H1 (cell line): ENCODE measurements around the gene NMNAT3. TPM values are rescaled to one million over a fixed set of nuclear protein-coding genes. Genes with fewer than 3 reads are reported as not detected.

Experiments used
- CTCF ChIA-PET: fragments of 300-600 bp; sonication (Branson Sonifier 250); formaldehyde crosslinking; loops from one replicate; lab custom pipeline; 2021; ENCODE audit not compliant: partially characterized antibody; lab: Charles Lee
- POLR2A ChIA-PET: fragments of 300-600 bp; sonication (Branson Sonifier 250); formaldehyde crosslinking; loops from one replicate; lab custom pipeline; 2021; ENCODE audit warnings: inconsistent platforms; ENCODE audit not compliant: partially characterized antibody; lab: Charles Lee
- DNase-seq, 2 experiments: peaks; one replicate each; pipeline versions ENCODE4 v3.0.0 to v3.0.0-alpha.2; 2010 to 2022; ENCODE audit warnings: low spot score in 2 of 2, low read depth in 1 of 2, mixed read lengths in 1 of 2
- FAIRE-seq: peaks from 2 replicates; lab custom pipeline; 2011; peaks lifted over from hg19 to GRCh38; lab: Jason Lieb, UNC
- H2AFZ ChIP-seq: 2 replicates; pipeline ENCODE4 v1.8.1; 2012; ENCODE audit warnings: low read length, inconsistent platforms
- H2AK5ac ChIP-seq: 2 replicates; pipeline ENCODE4 v1.6.1; 2013; ENCODE audit warnings: low read depth, low read length
- H2BK120ac ChIP-seq: replicated peaks from 2 replicates; pipeline ENCODE3; 2013; ENCODE audit warnings: low read depth, low read length, inconsistent platforms
- H2BK12ac ChIP-seq: 2 replicates; pipeline ENCODE4 v1.6.1; 2013; ENCODE audit warnings: low read depth, low read length
- H2BK15ac ChIP-seq: 2 replicates; pipeline ENCODE4 v1.6.1; 2013; ENCODE audit warnings: low read length
- H2BK20ac ChIP-seq: 2 replicates; pipeline ENCODE4 v1.6.1; 2013; ENCODE audit warnings: low read length
- H2BK5ac ChIP-seq: 2 replicates; pipeline ENCODE4 v1.6.1; 2013; ENCODE audit warnings: low read depth, low read length
- H3K14ac ChIP-seq: 2 replicates; pipeline ENCODE4 v1.6.1; 2013; ENCODE audit warnings: inconsistent platforms; ENCODE audit not compliant: insufficient read length
- H3K18ac ChIP-seq: 2 replicates; pipeline ENCODE4 v1.6.1; 2013; ENCODE audit warnings: low read length; ENCODE audit errors: extremely low read depth
- H3K23ac ChIP-seq: 2 replicates; pipeline ENCODE4 v1.6.1; 2013; ENCODE audit warnings: inconsistent platforms; ENCODE audit not compliant: insufficient read length
- H3K23me2 ChIP-seq: 2 replicates; pipeline ENCODE4 v1.6.1; 2013; ENCODE audit warnings: low read depth, low read length
- H3K27ac ChIP-seq: 2 replicates; pipeline ENCODE4 v1.6.1; 2011; ENCODE audit warnings: low read depth, low read length, inconsistent platforms
- H3K27me3 ChIP-seq, 4 experiments: replicated peaks in 1 of 4; 1 replicate in 1 of 4; 2 replicates in 3 of 4; pipeline versions ENCODE4 v1.6.1 to v1.8.1; 2011 to 2013; ENCODE audit warnings: low read length in 3 of 4, mild to moderate bottlenecking in 3 of 4, inconsistent platforms in 2 of 4, mixed read lengths in 2 of 4, moderate library complexity in 1 of 4; ENCODE audit not compliant: control insufficient read depth in 3 of 4, insufficient read depth in 3 of 4; ENCODE audit errors: extremely low read depth in 1 of 4
- H3K36me3 ChIP-seq, 4 experiments: 2 replicates each; pipeline versions ENCODE4 v1.6.1 to v1.8.1; 2011 to 2013; ENCODE audit warnings: mild to moderate bottlenecking in 4 of 4, low read length in 3 of 4, moderate library complexity in 2 of 4, control low read depth in 1 of 4, inconsistent platforms in 1 of 4; ENCODE audit not compliant: insufficient read depth in 4 of 4, control insufficient read depth in 2 of 4
- H3K4ac ChIP-seq: replicated peaks from 2 replicates; pipeline ENCODE3; 2013; ENCODE audit warnings: low read length, low read depth, mixed read lengths, inconsistent platforms; ENCODE audit not compliant: insufficient read length
- H3K4me1 ChIP-seq, 4 experiments: replicated peaks in 1 of 4; 1 replicate in 1 of 4; 2 replicates in 3 of 4; pipeline versions ENCODE4 v1.6.1 to v1.8.1; 2011 to 2013; ENCODE audit warnings: low read length in 3 of 4, inconsistent platforms in 2 of 4, mixed read lengths in 1 of 4; ENCODE audit not compliant: insufficient read depth in 4 of 4, control insufficient read depth in 3 of 4
- H3K4me2 ChIP-seq, 2 experiments: 2 replicates each; pipeline versions ENCODE4 v1.6.1 to v1.8.1; 2011 to 2013; ENCODE audit warnings: low read depth in 2 of 2, low read length in 2 of 2, control low read depth in 1 of 2, inconsistent platforms in 1 of 2, mild to moderate bottlenecking in 1 of 2; ENCODE audit not compliant: insufficient read depth in 1 of 2
- H3K4me3 ChIP-seq, 4 experiments: fragments of 200-600, 300-600 bp in 1 of 4; sonication (generic), shearing (Covaris generic), sonication (Bioruptor Twin) in 1 of 4; 2 replicates each; pipeline versions ENCODE4 v1.5.1 to v1.8.1; 2011 to 2016; ENCODE audit warnings: low read length in 4 of 4, low read depth in 3 of 4, control low read depth in 2 of 4, inconsistent platforms in 2 of 4, mild to moderate bottlenecking in 2 of 4, mixed read lengths in 1 of 4, moderate library complexity in 1 of 4; ENCODE audit not compliant: insufficient read depth in 2 of 4; ENCODE audit errors: extremely low read depth in 1 of 4
- H3K56ac ChIP-seq: replicated peaks from 2 replicates; pipeline ENCODE3; 2013; ENCODE audit warnings: low read depth, mild to moderate bottlenecking, mixed read lengths, low read length, inconsistent platforms; ENCODE audit not compliant: insufficient read length
- H3K79me1 ChIP-seq: 2 replicates; pipeline ENCODE4 v1.6.1; 2013; ENCODE audit warnings: low read depth, low read length, control low read depth
- H3K79me2 ChIP-seq, 2 experiments: 2 replicates each; pipeline versions ENCODE4 v1.6.1 to v1.8.1; 2012 to 2013; ENCODE audit warnings: low read length in 2 of 2, mild to moderate bottlenecking in 2 of 2, inconsistent platforms in 1 of 2; ENCODE audit not compliant: insufficient read depth in 2 of 2, control insufficient read depth in 1 of 2
- H3K9ac ChIP-seq, 4 experiments: replicated peaks in 1 of 4; 1 replicate in 1 of 4; 2 replicates in 3 of 4; pipeline versions ENCODE4 v1.6.1 to v1.8.1; 2011 to 2013; ENCODE audit warnings: low read depth in 3 of 4, low read length in 3 of 4, control low read depth in 2 of 4, mild to moderate bottlenecking in 2 of 4, moderate library complexity in 2 of 4, inconsistent platforms in 1 of 4; ENCODE audit errors: extremely low read depth in 1 of 4
- H3K9me3 ChIP-seq, 2 experiments: 2 replicates each; pipeline versions ENCODE4 v1.6.1 to v1.8.1; 2012 to 2013; ENCODE audit warnings: mild to moderate bottlenecking in 2 of 2, moderate library complexity in 2 of 2, control low read depth in 1 of 2, inconsistent platforms in 1 of 2, low read depth in 1 of 2, low read length in 1 of 2, mixed read lengths in 1 of 2; ENCODE audit not compliant: insufficient read depth in 2 of 2
- H4K20me1 ChIP-seq, 2 experiments: replicated peaks in 1 of 2; 2 replicates each; pipeline versions ENCODE3 to v1.8.1; 2011 to 2013; ENCODE audit warnings: inconsistent platforms in 2 of 2, low read length in 2 of 2, mild to moderate bottlenecking in 1 of 2; ENCODE audit not compliant: insufficient read depth in 2 of 2, control insufficient read depth in 1 of 2
- H4K5ac ChIP-seq: 2 replicates; pipeline ENCODE4 v1.6.1; 2013; ENCODE audit warnings: low read length, low read depth, mixed read lengths, inconsistent platforms; ENCODE audit not compliant: insufficient read length
- H4K8ac ChIP-seq: 2 replicates; pipeline ENCODE4 v1.8.0; 2013; ENCODE audit warnings: mild to moderate bottlenecking, moderate library complexity, low read length, inconsistent platforms; ENCODE audit not compliant: insufficient read depth; ENCODE audit errors: extremely low read depth
- H4K91ac ChIP-seq: replicated peaks from 2 replicates; pipeline ENCODE3; 2013; ENCODE audit warnings: low read length, mixed read lengths, inconsistent platforms; ENCODE audit not compliant: insufficient read length
- ATF2 ChIP-seq: IDR thresholded peaks from 2 replicates; pipeline ENCODE4 v1.6.1; 2012; ENCODE audit warnings: low read length, inconsistent platforms
- BRCA1 ChIP-seq: IDR thresholded peaks from 2 replicates; pipeline ENCODE4 v1.6.1; 2012; ENCODE audit warnings: low read depth, low read length, improper control_type of control experiment
- FOSL1 ChIP-seq: IDR thresholded peaks from 2 replicates; pipeline ENCODE4 v1.6.1; 2011; ENCODE audit warnings: mild to moderate bottlenecking, low read depth, low read length, moderate library complexity; ENCODE audit not compliant: insufficient read depth
- GABPA ChIP-seq: IDR thresholded peaks from 2 replicates; pipeline ENCODE4 v1.6.1; 2011; ENCODE audit warnings: mild to moderate bottlenecking, low read length, moderate library complexity, borderline replicate concordance; ENCODE audit not compliant: insufficient read depth
- JUN ChIP-seq: IDR thresholded peaks from 2 replicates; pipeline ENCODE4 v1.6.1; 2011; ENCODE audit warnings: low read depth, mild to moderate bottlenecking, improper control_type of control experiment, low read length
- KDM1A ChIP-seq: fragments of 200-600, 300-600 bp; sonication (generic); IDR thresholded peaks from 2 replicates; pipeline ENCODE4 v1.7.1; 2016; ENCODE audit warnings: mild to moderate bottlenecking, low read length, borderline replicate concordance
- NANOG ChIP-seq: IDR thresholded peaks from 2 replicates; pipeline ENCODE4 v1.6.1; 2011; ENCODE audit warnings: low read length, low read depth, mild to moderate bottlenecking, inconsistent platforms; ENCODE audit not compliant: insufficient read depth, poor library complexity, severe bottlenecking
- RNF2 ChIP-seq: fragments of 200-900, 300-1000 bp; sonication (generic); IDR thresholded peaks from 2 replicates; pipeline ENCODE4 v1.7.1; 2016; ENCODE audit warnings: borderline replicate concordance, low read depth, mild to moderate bottlenecking, antibody characterized with exemption, low read length; ENCODE audit not compliant: poor library complexity, severe bottlenecking; ENCODE audit errors: missing control alignments
- RXRA ChIP-seq: IDR thresholded peaks from 2 replicates; pipeline ENCODE4 v1.6.1; 2011; ENCODE audit warnings: low read depth, mild to moderate bottlenecking, low read length, moderate library complexity; ENCODE audit not compliant: insufficient read depth
- SIN3A ChIP-seq, 2 experiments: IDR thresholded peaks in 1 of 2; conservative IDR thresholded peaks in 1 of 2; 2 replicates each; pipeline ENCODE4 v1.6.1; 2011 to 2012; ENCODE audit warnings: low read length in 2 of 2, improper control_type of control experiment in 1 of 2, low read depth in 1 of 2, mild to moderate bottlenecking in 1 of 2
- SUZ12 ChIP-seq: fragments of 200-600 bp; sonication (generic); IDR thresholded peaks from 2 replicates; pipeline ENCODE4 v1.6.1; 2012; ENCODE audit warnings: mild to moderate bottlenecking, inconsistent platforms, low read length, moderate library complexity, mixed read lengths
- WGBS, 2 experiments: shearing (Covaris generic) in 1 of 2; methylation state at CpG; one replicate each; pipeline versions ENCODE4 v1.1.6 to v1.1.7; 2013 to 2015; ENCODE audit warnings: low lambda C conversion rate in 2 of 2, mixed read lengths in 2 of 2, inconsistent platforms in 1 of 2, low coverage in 1 of 2, missing lambda C conversion rate in 1 of 2; ENCODE audit not compliant: insufficient replicate concordance in 2 of 2, insufficient coverage in 1 of 2, insufficient read length in 1 of 2; ENCODE audit errors: extremely low coverage in 1 of 2, missing lambda C conversion rate in 1 of 2; 5-methylcytosine and 5-hydroxymethylcytosine counted together
- polyA plus RNA-seq, 7 experiments: library from polyadenylated mRNA; depleted of rRNA in 3 of 7; stranded (reverse) in 5 of 7; unstranded in 2 of 7; fragments of >200 nt in 5 of 7; fragments of 200-250 nt in 2 of 7; gene quantifications; 1 replicate in 5 of 7; 2 replicates in 1 of 7; 4 replicates in 1 of 7; pipeline versions ENCODE4 v1.2.1 to v1.2.3, GENCODE V29; 2011 to 2013; ENCODE audit warnings: missing spikeins in 2 of 7, mixed read lengths in 2 of 7
- total RNA-seq: library from RNA; stranded (reverse); fragmentation: NEBNext Ultra II Directional; extraction: Animal tissue kit (Norgen Biotek cat#: 25700); gene quantifications from 2 replicates; pipeline ENCODE4 v1.2.1, GENCODE V29; 2021

The NMNAT3 gene
- total and polyA plus RNA-seq, 2 of the 8 experiments (the other 6 are each of a cell fraction or from before 2014, with no cell fraction given) = 4.2 to 4.3 TPM

DNA sequence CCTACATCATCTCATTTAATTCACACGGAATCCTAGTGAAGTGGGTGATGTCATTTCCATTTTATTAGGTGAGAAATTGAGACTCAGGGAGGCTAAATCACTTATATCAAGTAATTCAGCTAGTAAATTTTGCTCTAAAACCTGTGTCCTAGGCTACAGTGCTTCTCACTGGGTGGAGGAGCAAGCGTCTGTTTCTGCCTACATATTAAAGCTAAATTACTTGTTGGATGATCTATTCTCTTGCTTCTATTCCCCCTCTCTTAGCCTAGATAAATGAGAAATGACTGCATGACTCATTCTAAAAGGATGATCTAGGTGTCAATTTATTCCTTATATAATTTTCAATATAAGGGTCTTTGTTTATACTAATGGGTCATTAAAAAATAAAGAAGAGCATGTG lies 100.4 kb downstream of the NMNAT3 start:
- ChIA-PET POLR2A (interaction anchor here (0.7 kb wide), 1 partner anchor 1058 kb away, joined by 3 read pairs; no protein-coding TSS in a partner anchor), CTCF (interaction anchor here (1.3 to 2.6 kb wide), 5 partner anchors 11 to 363 kb away, joined by 3 to 9 read pairs (median 3); no protein-coding TSS in a partner anchor)
- no peak overlapping the region for H4K8ac ChIP-seq
- H4K91ac ChIP-seq = no peak overlapping the region
- H4K20me1 ChIP-seq = no peaks in the 10 kb centered on the region
- H3K9ac ChIP-seq = no peak overlapping the region
- no peaks in the 10 kb centered on the region for H3K9me3 ChIP-seq
- no peaks in the 10 kb centered on the region for H3K23me2 ChIP-seq
- no peak overlapping the region for H3K23ac ChIP-seq
- no peak overlapping the region for H2BK5ac ChIP-seq
- no peaks in the 10 kb centered on the region for H3K79me2 ChIP-seq
- no peaks in the 10 kb centered on the region for H3K4me1 ChIP-seq
- H2BK15ac ChIP-seq = no peak overlapping the region
- H3K14ac ChIP-seq = no peak overlapping the region
- no peak overlapping the region for H2BK12ac ChIP-seq
- no peaks in the 10 kb centered on the region for H3K36me3 ChIP-seq
- H3K79me1 ChIP-seq = no peaks in the 10 kb centered on the region
- H3K4me2 ChIP-seq = no peak overlapping the region
- no peak overlapping the region for H3K56ac ChIP-seq
- H2BK120ac ChIP-seq = no peak overlapping the region
- no peak overlapping the region for H3K27ac ChIP-seq
- WGBS, 2 experiments = 86% methylated on average over 2 of the region's 2 CpGs; no CpG with 5 or more reads in 1 of the 2 experiments
- DNase-seq = no peak
- FAIRE-seq = no peak
- H2AK5ac ChIP-seq = no peak overlapping the region
- H2BK20ac ChIP-seq = no peak overlapping the region
- H3K27me3 ChIP-seq = no peaks in the 10 kb centered on the region
- H4K5ac ChIP-seq = no peak overlapping the region
- no peak overlapping the region for H3K18ac ChIP-seq
- no peak overlapping the region for H3K4ac ChIP-seq
- H3K4me3 ChIP-seq = no peak overlapping the region
- no peak overlapping the region for H2AFZ ChIP-seq
- TF ChIP-seq BRCA1 (no peak), FOSL1 (no peak), RNF2 (no peak), JUN (no peak), ATF2 (no peak), GABPA (no peak), KDM1A (no peak), SUZ12 (no peak), RXRA (no peak), SIN3A (conservative IDR thresholded peaks at IDR 0.05 in 1 of 2, IDR thresholded peaks at IDR 0.05 in 1 of 2; ENCODE audit: low read depth in 1 of 2, low read length in 2 of 2) (no peak), NANOG (no peak)
